ENCODE results near the gene PPARD.

The PPARD gene

GRCh38 chr6:35358086-35358485 lies 15.7 kb downstream of the PPARD start:
- peak; percentile 47 for DNase-seq

GRCh38 chr6:35359346-35359743 lies 17.0 kb downstream of the PPARD start:
- DNase-seq, result no peak

GRCh38 chr6:35359744-35360348 lies 17.5 kb downstream of the PPARD start:
- peak; percentile 40 for DNase-seq

GRCh38 chr6:35360349-35361138 lies 18.2 kb downstream of the PPARD start:
- peak; percentile 67 for DNase-seq

- no peak for DNase-seq
These were observed 19.8 kb downstream of the PPARD start for GRCh38 chr6:35362200-35362599.

- peak; percentile 71 for DNase-seq
These were observed 21.0 kb downstream of the PPARD start for GRCh38 chr6:35363293-35363750.

- DNase-seq, result no peak
These were observed 23.3 kb downstream of the PPARD start for GRCh38 chr6:35365594-35366203.

- no peak for DNase-seq
These were observed 23.8 kb downstream of the PPARD start for GRCh38 chr6:35366204-35366596.

GRCh38 chr6:35367646-35368037 lies 25.3 kb downstream of the PPARD start:
- no peak for DNase-seq

GRCh38 chr6:35368038-35368887 lies 25.9 kb downstream of the PPARD start:
- DNase-seq, result no peak

GRCh38 chr6:35370124-35370741 lies 27.9 kb downstream of the PPARD start:
- DNase-seq, result peak; percentile 56

- DNase-seq, result no peak
These were observed 28.6 kb downstream of the PPARD start for GRCh38 chr6:35370785-35371493.

- no peak for DNase-seq
These were observed 29.3 kb downstream of the PPARD start for GRCh38 chr6:35371494-35372262.

GRCh38 chr6:35372633-35373032 lies 30.3 kb downstream of the PPARD start:
- DNase-seq, result no peak

GRCh38 chr6:35376281-35376680 lies 33.9 kb downstream of the PPARD start:
- no peak for DNase-seq

- DNase-seq, result no peak
These were observed 34.6 kb downstream of the PPARD start for GRCh38 chr6:35377002-35377401.

- DNase-seq, result no peak
These were observed 35.9 kb downstream of the PPARD start for GRCh38 chr6:35378261-35378660.

- DNase-seq, result no peak
These were observed 38.8 kb downstream of the PPARD start for GRCh38 chr6:35381132-35381531.

GRCh38 chr6:35382015-35382414 lies 39.7 kb downstream of the PPARD start:
- no peak for DNase-seq

GRCh38 chr6:35385457-35386202 lies 43.3 kb downstream of the PPARD start:
- DNase-seq, result peak; percentile 80
